NCI-H2107 treated with DMSO at 0.1 percent for 48 hours (cell line): Measurements from ENCODE around the gene SGCD.

Source experiments
- DNase-seq: peaks from one replicate; lab custom pipeline; 2025; ENCODE audit not compliant: unreplicated experiment; lab: John Stamatoyannopoulos, UW

SGCD gene

DNA sequence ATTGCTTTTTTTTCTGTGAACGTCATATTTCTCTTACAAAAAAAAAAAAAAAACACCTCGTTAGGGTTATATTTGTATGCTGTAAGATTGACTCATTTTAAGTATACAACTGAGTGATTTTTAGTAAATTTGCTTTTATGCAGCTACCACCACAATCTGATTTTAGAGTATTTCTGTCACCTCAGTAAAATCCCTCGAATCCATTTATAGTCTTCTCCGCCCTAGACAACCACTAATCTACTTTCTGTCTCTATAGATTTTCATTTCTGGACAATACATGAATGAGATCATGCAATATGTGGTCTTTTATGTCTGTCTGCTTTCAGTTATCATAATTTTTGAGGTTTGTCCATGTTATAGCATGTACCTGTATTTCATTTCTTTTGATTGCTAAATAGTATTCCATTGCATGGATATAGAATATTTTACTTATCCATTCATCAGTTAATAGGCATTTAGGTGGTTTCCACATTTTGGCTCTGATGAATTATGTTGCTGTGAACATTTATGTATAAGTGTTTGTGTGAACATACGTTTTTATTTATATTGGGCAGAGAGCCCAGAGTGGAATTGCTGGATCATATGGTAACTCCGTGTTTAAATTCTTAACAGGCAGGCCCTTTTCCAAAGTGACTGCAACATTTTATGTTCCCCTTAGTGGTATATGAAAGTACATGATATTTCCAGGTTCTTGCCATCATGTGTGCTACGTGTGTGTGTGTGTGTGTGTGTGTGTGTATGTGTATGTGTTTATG lies 171.4 kb downstream of the SGCD start:
- no peak for DNase-seq

DNA sequence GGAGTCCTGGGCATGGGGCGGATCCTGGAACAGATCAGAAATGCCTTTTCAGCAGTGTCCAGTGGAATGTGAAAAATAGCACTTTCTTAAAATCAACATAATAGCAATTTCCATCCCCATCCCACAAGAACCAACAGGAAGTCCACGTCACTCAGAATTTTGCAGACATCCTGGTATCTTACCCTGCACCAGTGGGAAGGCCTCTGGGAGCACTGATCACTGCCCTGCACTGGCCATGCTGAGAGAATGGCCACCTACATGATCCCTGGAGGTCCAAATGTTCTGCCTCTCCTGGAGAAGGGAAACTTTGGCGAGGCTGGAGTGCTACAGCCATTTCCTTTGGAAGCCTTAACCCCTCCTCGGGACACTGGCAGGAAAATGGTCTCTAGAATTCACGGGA lies 173.8 kb downstream of the SGCD start:
- no peak for DNase-seq

DNA sequence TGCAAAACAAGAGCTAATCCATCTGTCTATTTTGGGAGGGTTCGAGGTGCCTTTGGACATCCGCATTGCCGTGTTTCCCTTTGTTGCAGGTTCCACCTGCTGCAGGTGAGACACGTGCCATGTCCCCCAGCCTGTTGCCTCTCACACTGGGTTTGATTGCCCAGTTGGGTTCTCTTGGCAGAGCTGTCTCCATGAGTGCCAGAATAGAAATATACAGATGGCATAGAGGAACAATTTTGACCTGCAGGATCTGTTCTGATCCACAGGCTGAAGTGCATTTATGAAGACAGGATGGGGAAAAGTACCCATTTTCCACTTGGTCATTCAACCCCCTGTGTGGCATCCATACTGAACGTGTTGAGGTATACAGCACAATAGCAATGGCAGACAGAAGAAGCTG lies 178.1 kb downstream of the SGCD start:
- DNase-seq: no peak

DNA sequence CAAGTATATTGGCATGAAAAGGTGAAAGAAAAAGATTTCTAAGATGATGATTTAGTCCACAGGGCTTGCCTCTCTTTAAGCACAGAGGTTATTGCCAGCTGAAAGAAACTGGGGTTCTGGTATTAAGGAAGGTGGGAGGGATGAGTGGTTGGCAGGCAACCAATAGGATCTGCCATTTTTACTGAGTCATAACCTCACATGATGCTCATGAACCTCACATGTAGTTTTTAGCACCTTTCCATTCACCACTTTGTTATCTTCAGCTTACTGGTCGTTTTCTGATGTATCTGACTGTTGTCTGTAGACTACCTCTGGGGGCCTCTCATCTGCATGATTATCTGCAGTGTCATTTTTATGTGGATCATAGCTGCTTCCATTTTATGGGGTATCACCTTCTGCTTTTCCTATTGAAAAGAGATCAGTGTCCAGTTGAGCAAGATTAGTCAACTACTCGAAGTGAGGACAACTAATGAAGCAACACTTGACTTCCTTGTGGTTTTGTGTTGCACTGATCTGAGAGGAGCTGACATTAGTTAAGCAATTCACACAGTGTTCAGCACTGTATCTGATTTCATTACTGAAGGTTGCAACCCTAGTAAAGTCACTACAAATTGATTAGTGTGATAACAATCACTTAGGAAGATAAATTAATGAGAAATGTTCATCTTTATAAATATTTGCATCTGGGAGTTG lies 186.3 kb downstream of the SGCD start:
- no peak for DNase-seq

DNA sequence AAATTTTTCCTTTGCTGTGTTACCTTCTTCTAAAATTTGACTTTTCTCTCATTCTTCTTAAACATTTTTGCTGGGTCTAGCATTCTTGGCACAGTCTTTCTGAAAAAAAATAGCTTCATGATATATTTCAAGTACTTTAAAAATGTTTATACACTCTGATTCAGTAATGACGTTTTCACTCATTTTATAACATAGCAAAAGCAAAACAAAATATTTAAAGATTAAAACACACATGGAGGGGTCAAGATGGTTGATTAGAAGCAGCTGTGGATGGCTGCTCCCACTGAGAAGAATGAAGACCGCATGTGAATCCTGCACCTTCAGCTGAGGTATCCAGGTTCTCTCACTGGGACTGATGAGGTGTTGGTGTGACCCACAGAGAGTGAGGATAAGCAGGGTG lies 188.2 kb downstream of the SGCD start:
- no peak for DNase-seq

DNA sequence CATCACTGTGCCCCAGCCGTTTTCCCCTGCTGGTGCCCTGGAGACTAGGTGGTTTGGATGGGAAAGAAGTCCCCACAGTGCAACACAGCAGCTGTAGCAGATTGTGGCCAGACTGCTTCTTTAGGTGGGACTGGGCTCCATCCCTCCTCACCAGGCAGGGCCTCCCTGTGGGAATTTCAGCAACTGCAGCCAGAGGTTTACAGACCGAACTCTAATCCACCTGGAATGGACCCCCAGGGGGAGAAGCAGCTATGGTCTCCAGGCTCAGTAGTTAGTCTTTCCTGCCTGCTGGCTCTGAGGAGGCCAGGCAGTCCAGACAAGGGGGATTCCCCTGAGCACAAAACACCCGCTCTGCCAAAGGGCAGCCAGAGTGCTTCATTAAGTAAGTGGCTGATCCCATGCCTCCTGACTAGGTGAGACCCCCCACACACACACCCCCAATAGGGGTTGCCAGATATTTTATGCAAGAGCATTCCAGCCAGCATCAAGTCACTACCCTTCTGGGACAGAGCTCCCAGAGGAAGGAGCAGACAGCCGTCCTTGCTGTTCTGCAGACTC lies 188.9 kb downstream of the SGCD start:
- no peak for DNase-seq

DNA sequence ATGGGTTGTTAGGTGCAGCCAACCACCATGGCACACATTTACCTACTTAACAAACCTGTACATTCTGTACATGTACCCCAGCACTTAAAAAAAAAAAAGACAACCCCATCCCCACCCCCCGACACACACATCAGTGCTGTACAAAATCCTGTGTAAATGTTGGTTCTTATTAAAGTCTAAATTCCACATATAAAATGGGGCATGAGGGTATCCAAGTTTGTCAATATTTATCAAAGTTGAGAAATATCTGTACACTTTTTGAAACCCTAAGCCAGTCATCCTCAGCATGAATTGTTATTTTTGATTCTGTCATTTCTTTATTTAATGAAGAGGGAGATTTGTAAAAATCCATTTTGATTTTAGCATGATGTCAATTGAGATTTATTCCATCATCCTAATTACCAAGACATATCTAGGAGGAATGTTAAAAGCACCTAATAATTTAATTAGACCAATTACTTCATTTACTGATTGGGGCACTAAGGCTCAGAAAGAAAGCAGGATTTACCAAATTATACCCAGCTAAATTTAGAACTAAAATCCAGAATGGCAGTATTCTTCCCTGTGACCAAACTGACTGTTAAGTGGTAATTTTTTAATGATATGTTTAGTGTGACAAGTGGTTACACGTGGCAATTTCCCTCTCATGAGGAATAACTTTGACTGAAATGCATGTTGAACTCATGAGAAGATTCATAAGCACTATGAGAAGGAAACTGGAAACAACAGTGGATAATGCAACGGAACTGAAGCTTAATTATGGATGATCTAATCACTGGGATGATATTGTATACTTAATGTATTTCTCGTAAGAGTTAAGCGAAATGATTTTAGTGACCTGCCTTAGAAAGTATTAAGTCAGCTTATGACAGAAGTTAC lies 195.9 kb downstream of the SGCD start:
- DNase-seq: no peak

DNA sequence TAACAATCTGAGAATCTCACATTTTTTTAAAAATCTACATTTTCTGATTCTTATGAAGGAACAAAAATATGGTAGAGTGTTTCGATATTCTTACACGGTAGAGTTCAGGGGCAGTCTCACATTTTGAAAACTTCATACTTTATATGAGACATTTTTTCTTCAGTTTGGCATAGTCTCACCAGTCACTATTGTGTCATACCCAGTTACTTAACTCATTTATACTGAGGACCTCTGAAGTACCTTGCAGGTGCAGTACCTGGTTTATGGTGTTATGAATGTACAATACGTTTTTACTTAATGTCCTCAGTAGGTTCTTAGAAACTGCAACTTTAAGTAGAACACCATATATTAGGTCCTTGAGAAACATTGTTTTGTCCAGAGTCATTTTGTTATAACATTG lies 196.6 kb downstream of the SGCD start:
- no peak for DNase-seq

DNA sequence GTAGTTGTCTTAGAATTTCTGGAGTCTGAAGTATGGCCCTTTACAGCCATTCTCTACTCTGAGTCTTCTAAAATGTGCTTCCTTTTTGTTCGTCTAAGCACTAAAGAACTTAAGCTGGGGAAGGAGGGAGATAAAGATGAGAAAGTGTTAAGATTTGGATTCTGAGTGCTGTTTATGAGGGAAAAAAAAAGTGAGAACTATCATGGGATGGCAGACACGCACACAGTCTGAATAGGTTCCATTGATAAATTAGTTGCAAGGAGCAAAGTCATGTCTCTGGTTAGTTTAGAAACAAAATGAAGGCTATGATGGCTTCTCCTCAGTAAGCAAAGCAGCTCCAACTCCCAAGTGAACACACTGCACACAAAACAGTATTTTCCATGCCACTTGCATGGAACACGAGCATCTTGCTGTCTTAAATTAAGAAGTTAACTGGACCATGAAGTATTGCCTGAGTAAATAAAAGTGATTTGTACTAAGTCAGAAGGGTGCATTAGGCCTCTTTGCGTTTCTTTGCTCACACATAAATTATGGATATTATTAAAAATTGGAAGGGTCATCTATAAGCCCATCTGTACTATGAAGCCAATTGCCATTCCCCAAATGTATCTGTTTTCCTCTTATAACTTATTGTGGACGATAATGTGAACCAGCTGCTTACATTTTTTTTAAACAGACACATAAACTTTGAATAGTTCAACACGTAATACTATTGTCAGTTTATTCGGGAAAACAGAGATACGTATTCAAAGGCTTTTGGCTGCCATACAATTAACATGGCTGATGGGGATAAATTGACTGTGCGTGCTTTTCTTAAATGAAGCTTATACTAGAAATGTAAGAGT lies 199.3 kb downstream of the SGCD start:
- DNase-seq: no peak

DNA sequence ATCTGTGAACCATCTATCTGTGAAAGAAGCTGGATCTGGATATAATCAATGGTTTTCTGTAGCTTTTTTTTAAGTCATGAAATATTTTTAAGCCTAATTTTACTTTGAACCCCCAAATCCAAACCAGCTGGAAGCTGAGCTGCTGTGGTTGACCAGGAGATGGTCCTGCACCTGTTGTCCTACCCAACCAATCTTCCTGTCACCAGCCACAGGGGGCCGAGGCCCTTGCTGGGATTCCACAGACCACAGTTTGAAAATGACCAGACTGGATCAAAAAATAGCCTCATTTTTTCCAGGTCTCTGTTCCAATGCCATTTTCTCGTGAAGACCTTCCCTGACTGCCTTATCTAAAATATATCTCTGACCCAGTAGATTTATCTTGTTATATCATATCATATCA lies 200.6 kb downstream of the SGCD start:
- no peak for DNase-seq

DNA sequence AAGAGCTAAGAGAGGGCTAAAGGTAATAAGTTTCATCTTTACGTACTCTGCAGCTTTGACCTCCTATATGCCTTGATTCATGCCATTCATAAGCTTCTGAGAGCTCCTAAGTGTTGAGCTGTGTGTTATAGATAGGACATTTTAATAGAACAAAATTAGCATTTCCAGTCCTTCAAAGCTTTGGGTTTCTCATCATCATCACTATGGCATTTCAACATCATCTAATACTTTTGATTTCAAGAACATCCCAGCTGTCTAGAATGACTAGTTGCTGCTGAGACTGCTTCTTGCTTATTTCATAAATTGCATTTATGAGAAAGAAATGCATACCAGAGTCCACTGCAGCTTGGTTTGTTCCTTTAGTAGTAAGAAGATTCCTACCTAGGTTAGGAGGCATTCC lies 201.7 kb downstream of the SGCD start:
- DNase-seq: no peak

DNA sequence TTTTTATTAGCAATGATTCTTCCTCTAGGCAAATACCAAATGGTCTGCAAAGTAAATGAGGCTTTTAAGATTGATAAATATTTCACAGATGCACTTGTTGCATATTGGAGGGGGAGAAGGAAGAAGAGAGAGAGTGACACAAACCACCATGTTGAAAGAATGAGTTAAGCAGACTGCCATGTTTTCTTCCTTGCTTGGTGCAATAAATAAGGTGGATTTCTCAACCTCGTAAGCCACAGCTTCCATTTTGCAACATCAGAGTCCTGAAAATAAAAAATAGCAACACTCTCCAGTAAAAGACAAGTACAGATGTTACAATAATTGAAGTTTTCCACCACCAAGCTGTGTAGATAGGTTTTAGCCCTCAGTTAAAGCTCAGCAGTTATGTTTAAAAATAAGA lies 202.9 kb downstream of the SGCD start:
- DNase-seq: no peak

DNA sequence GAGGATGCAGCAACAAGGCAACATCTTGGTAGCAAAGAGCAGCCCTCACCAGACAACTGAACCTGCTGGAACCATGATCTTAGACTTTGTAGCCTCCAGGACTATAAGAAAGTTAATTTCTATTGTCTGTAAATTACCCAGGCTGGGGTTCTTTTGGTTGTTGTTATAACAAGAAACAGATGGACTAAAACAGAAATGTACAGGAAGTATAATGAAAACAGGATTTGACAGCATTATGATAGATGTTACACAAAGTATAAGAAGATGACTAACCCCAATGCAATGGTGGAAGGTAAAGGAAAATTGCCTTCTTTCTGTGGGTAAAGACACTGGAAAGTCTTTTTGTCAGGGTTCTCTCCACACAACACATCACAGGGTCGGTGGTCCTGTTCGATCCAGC lies 204.2 kb downstream of the SGCD start:
- no peak for DNase-seq

DNA sequence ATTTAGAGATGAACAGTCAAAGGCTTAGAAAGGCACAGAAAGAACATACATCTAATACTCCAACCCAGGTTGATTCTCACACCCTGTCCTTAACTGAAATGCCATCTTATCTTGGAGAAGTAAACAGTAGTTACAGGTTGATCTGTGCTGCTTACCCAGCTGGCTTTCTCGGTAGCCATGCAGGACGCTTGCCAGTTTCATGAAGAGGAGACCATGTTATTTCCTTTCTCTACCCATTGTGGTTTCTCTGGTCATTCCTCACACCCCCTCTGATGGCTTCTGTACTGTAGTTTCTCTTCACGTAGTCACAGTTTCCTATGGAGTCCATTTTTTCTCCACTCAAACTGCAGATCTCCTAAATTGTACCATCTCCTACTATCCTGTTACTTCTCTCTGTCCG lies 206.0 kb downstream of the SGCD start:
- no peak for DNase-seq

DNA sequence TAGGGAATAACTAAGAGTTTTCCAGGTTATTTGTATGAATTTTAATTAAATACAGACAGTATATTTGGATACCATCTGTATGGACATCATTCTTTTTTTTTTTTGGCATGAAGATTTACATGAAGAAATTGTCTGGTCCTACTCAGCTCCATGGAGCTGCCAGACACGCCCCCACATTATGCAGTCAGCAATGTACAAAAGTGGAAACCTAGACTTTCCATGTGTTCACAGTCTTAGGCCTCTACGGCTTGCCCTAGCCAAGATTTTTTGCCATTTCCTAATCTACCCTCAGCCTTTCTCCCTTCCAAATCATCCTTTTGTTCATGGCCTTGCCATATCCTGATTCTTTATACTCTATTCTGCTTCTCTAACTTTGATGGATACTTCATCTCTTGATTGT lies 207.1 kb downstream of the SGCD start:
- no peak for DNase-seq

DNA sequence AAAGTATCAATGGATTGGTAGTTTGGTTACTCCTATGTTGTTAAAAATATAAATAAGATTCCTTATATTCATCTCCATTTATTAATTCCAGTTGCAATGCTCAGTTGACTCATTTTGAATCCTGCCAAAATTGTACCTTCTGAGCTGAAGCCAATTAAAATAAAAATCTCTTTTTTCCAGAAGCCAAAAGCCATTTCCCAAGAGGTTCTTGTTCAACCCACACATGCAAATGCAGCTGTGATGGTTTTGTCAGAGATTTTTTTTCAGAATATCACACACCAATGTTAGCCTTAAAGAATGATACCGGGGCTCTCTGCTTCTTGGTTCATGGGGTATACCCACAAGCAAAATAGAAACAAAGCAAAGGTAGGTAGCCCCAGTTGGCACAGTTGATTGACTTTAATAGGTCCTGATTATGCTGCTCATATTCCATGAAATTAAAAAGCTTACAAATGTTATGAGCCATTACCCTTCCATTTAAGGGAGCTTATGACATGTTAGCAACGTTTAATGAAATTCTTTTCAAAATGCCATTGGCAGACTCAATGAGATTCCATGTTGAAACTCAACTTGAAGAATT lies 208.0 kb downstream of the SGCD start:
- no peak for DNase-seq

DNA sequence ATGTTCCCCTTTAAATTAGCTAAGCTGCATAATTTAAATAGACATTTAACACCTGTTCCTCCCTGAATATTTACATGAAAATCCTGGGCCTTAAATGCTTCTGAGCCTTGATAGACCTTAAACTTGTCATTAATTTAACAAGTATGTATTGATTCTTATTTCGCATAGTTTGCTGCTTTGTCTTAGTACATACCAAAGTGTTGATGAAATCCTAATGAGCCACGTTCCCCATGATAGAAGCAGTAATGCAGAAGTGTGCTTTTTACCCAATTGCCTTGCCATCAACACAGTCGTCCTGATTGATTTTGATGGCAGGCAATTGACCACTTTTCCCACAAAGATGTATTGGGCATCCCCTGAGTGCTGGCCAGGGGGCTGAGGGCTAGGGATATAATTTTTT lies 213.5 kb downstream of the SGCD start:
- DNase-seq: no peak

DNA sequence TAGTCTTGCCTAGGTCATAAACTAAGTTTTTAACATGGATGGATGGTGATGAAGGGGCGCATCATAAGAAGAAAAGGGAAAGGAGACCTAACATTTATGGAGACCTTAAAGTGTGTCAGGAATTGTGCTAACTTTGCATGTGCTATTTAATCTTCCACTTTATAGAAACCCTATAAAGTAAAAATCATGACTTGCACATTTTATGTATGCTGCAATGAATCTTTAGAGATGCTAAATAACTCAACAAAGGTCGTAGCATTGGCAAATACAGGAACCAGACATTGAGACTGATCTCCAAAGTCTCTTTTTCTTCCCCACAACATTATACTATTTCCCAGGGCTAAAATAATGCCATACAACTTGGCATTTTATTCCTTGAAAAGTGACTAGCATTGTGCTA lies 214.6 kb downstream of the SGCD start:
- no peak for DNase-seq

DNA sequence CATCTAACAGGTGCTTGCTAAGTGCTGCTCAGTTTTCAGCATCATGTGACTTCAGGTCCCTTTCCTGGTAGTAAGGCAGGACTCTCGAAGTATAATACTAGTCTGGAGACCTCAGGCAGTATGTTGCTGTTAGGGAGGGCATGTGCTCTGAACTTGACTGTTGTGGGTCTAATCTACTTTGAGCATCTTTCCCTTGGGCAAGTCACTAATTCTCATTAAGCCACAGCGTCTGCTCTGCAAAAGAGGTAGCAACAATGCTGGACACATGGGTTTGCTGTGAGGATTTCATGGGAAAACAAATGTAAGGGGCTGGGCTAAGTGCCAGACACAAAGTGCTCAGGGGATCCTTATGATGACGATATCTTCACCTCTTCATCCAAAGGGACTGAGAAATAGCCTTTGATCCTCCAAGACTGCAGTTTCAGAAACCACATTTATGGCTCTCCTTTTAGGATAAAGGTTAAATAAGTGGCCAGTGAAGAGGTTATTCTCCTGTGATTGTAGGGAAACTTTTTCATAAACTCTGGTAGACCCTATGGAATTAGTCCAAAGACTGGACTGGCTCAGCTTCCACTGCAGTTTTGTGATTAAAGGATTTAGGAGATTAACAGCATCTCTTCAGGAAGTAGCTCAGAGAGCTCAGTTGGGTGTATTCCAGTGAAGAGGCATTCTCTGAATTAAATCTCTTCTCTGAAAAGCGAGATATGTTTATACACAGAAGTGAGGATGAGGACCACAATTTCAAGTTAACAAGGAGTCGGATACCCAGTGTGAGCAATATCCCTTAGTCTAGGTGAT lies 216.6 kb downstream of the SGCD start:
- DNase-seq: no peak
